HL-60 (cell line): ENCODE results near the gene CD40.
A peak's percentile ranks its signal among the peaks of the same experiment; 100 is the strongest.

Experiments
- GABPA ChIP-seq: IDR thresholded peaks from 2 replicates; pipeline ENCODE4 v1.6.1; 2012; ENCODE audit warnings: low read depth
- POLR2AphosphoS5 ChIP-seq: IDR thresholded peaks from 2 replicates; pipeline ENCODE4 v1.6.1; 2012; ENCODE audit warnings: low read depth
- SPI1 ChIP-seq: IDR thresholded peaks from 2 replicates; pipeline ENCODE4 v1.6.1; 2012; ENCODE audit warnings: low read depth, mild to moderate bottlenecking, borderline replicate concordance
- TF ChIP-seq, protein P1 (sequence below): IDR thresholded peaks from one replicate; pipeline ENCODE4 v1.5.1; 2011; ENCODE audit warnings: low read length, control low read depth, inconsistent platforms; ENCODE audit not compliant: insufficient read depth
- TF ChIP-seq, protein P2 (sequence below): IDR thresholded peaks from 2 replicates; pipeline ENCODE4 v1.6.1; 2012; ENCODE audit warnings: low read depth; ENCODE audit not compliant: insufficient replicate concordance

DNA sequence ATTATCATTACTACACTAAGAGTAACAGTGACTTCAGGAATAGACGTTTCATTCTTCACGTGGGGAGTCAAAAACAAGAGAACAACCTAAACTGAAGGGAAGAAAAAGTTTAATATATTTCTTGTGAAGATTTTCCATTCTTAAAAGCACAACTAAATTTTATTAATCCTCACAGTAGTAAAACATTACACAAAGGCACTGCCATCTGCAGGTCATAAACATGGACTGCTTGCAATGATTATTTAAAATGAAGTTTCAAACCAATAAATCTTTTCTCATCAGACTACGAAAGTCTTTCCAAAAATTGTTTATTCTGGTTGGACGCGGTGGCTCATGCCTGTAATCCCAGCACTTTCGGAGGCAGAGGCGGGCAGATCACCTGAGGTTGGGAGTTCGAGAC, 31.0 kb upstream of the CD40 start:
- TF ChIP-seq POLR2AphosphoS5 (no peak), SPI1 (no peak), GABPA (no peak)
- TF ChIP-seq, protein P1, sequence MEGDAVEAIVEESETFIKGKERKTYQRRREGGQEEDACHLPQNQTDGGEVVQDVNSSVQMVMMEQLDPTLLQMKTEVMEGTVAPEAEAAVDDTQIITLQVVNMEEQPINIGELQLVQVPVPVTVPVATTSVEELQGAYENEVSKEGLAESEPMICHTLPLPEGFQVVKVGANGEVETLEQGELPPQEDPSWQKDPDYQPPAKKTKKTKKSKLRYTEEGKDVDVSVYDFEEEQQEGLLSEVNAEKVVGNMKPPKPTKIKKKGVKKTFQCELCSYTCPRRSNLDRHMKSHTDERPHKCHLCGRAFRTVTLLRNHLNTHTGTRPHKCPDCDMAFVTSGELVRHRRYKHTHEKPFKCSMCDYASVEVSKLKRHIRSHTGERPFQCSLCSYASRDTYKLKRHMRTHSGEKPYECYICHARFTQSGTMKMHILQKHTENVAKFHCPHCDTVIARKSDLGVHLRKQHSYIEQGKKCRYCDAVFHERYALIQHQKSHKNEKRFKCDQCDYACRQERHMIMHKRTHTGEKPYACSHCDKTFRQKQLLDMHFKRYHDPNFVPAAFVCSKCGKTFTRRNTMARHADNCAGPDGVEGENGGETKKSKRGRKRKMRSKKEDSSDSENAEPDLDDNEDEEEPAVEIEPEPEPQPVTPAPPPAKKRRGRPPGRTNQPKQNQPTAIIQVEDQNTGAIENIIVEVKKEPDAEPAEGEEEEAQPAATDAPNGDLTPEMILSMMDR = peak; percentile 1
- TF ChIP-seq, protein P2, sequence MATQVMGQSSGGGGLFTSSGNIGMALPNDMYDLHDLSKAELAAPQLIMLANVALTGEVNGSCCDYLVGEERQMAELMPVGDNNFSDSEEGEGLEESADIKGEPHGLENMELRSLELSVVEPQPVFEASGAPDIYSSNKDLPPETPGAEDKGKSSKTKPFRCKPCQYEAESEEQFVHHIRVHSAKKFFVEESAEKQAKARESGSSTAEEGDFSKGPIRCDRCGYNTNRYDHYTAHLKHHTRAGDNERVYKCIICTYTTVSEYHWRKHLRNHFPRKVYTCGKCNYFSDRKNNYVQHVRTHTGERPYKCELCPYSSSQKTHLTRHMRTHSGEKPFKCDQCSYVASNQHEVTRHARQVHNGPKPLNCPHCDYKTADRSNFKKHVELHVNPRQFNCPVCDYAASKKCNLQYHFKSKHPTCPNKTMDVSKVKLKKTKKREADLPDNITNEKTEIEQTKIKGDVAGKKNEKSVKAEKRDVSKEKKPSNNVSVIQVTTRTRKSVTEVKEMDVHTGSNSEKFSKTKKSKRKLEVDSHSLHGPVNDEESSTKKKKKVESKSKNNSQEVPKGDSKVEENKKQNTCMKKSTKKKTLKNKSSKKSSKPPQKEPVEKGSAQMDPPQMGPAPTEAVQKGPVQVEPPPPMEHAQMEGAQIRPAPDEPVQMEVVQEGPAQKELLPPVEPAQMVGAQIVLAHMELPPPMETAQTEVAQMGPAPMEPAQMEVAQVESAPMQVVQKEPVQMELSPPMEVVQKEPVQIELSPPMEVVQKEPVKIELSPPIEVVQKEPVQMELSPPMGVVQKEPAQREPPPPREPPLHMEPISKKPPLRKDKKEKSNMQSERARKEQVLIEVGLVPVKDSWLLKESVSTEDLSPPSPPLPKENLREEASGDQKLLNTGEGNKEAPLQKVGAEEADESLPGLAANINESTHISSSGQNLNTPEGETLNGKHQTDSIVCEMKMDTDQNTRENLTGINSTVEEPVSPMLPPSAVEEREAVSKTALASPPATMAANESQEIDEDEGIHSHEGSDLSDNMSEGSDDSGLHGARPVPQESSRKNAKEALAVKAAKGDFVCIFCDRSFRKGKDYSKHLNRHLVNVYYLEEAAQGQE = no peak
